ENCODE results near the gene HSD17B7. TPM values are rescaled to one million over a fixed set of nuclear protein-coding genes. Genes with fewer than 3 reads are reported as not detected.

Gene HSD17B7
- total RNA-seq, 1 experiment from 2014 or later, result 21.2 TPM

GRCh38 chr1:162859191-162859590 is 68.7 kb downstream of the HSD17B7 start:
- Histone ChIP-seq H3K27ac (no peak overlapping the region), H3K4me1 (peaks cover 33% of the 10 kb centered on the region), H3K9me3 (replicated peaks) (no peaks in the 10 kb centered on the region), H3K4me3 (no peak overlapping the region), H3K36me3 (no peaks in the 10 kb centered on the region), H3K27me3 (no peaks in the 10 kb centered on the region)
- no peak for DNase-seq

- H3K27ac ChIP-seq, result no peak within 1 kb of the TSS
- H3K4me3 ChIP-seq, result no peak within 1 kb of the TSS
- no peak for DNase-seq
- no peaks in the 10 kb centered on the region; the same call in 1 of the 2 replicates for H3K9me3 ChIP-seq (replicated peaks)
- peaks cover 20% of the 10 kb centered on the region for H3K4me1 ChIP-seq
- H3K27me3 ChIP-seq, result no peaks in the 10 kb centered on the region
- no peaks in the 10 kb centered on the region for H3K36me3 ChIP-seq
Observed at GRCh38 chr1:162861101-162861500, 70.6 kb downstream of the HSD17B7 start, which contains the start of gene CCDC190. Gene CCDC190 (minus strand): TSS chr1:162861175. CDS start chr1:162859646, 1,529 bp downstream.

- no peaks in the 10 kb centered on the region for H3K36me3 ChIP-seq
- H3K9me3 ChIP-seq (replicated peaks), result no peaks in the 10 kb centered on the region; the same call in 1 of the 2 replicates
- H3K4me3 ChIP-seq, result no peak overlapping the region
- H3K27ac ChIP-seq, result no peak overlapping the region
- no peaks in the 10 kb centered on the region for H3K27me3 ChIP-seq
- H3K4me1 ChIP-seq, result peaks cover 16% of the 10 kb centered on the region
- no peak for DNase-seq
Observed at GRCh38 chr1:162861625-162862024, 71.1 kb downstream of the HSD17B7 start.

Other genes starting within 250 kb of the HSD17B7 start
- gene UAP1, start 229.0 kb upstream of the HSD17B7 start, total RNA-seq (2014; rRNA removed; shearing (Covaris generic)), result 70.7 and 76.1 TPM in 2 replicates
- gene DDR2, start 158.2 kb upstream of the HSD17B7 start, total RNA-seq (2014; rRNA removed; shearing (Covaris generic)), result 41.1 and 47.8 TPM in 2 replicates
- gene CCDC190, start 70.5 kb downstream of the HSD17B7 start, total RNA-seq (2014; rRNA removed; shearing (Covaris generic)), result not detected in 2 replicates

All from SJCRH30 (cell line).